Hepatic stellate cell (primary cell): Measurements from ENCODE around the gene ANXA2.
A peak's percentile ranks its signal among the peaks of the same experiment; 100 is the strongest.
"Not testable (repeated sequence)": the region's sequence is repeated elsewhere in the genome, so short reads cannot be mapped to it uniquely, and the experiment has no call there.

ENCODE experiments used
- DNase-seq: peaks from one replicate; pipeline ENCODE4 v3.0.0; 2011; ENCODE audit warnings: low spot score

The ANXA2 gene

GRCh38 chr15:60397772-60398445 lies at the start of gene ANXA2:
ANXA2 (minus strand) TSS chr15:60397986; CDS start chr15:60386075, 11,911 bp downstream.
- peak; percentile 89 for DNase-seq

GRCh38 chr15:60444289-60444912 lies 46.6 kb upstream of the ANXA2 start:
- DNase-seq = no peak

GRCh38 chr15:60442763-60443162 lies 45.0 kb upstream of the ANXA2 start:
- no peak for DNase-seq

- no peak for DNase-seq
Measured at GRCh38 chr15:60442031-60442650, 44.4 kb upstream of the ANXA2 start.

- no peak for DNase-seq
Measured at GRCh38 chr15:60441331-60441730, 43.5 kb upstream of the ANXA2 start.

- DNase-seq = no peak
Measured at GRCh38 chr15:60438646-60439045, 40.9 kb upstream of the ANXA2 start.

- DNase-seq = no peak
Measured at GRCh38 chr15:60428935-60429334, 31.1 kb upstream of the ANXA2 start.

- no peak for DNase-seq
Measured at GRCh38 chr15:60426870-60427508, 29.2 kb upstream of the ANXA2 start.

- no peak for DNase-seq
Measured at GRCh38 chr15:60425461-60425860, 27.7 kb upstream of the ANXA2 start.

- DNase-seq = no peak
Measured at GRCh38 chr15:60424006-60424405, 26.2 kb upstream of the ANXA2 start.

GRCh38 chr15:60423537-60423936 lies 25.8 kb upstream of the ANXA2 start:
- DNase-seq = peak; percentile 56

- peak; percentile 66 for DNase-seq
Measured at GRCh38 chr15:60421544-60421943, 23.8 kb upstream of the ANXA2 start.

GRCh38 chr15:60420203-60420716 lies 22.5 kb upstream of the ANXA2 start:
- no peak for DNase-seq

GRCh38 chr15:60419753-60420152 lies 22.0 kb upstream of the ANXA2 start:
- DNase-seq = no peak

- DNase-seq = no peak
Measured at GRCh38 chr15:60418096-60418495, 20.3 kb upstream of the ANXA2 start.

GRCh38 chr15:60417112-60417511 lies 19.3 kb upstream of the ANXA2 start:
- no peak for DNase-seq

- no peak for DNase-seq
Measured at GRCh38 chr15:60416484-60416883, 18.7 kb upstream of the ANXA2 start.

GRCh38 chr15:60414016-60414682 lies 16.4 kb upstream of the ANXA2 start:
- DNase-seq = no peak

- no peak for DNase-seq
Measured at GRCh38 chr15:60413231-60413824, 15.5 kb upstream of the ANXA2 start.

GRCh38 chr15:60412807-60413206 lies 15.0 kb upstream of the ANXA2 start:
- DNase-seq = not testable (repeated sequence)

- no peak for DNase-seq
Measured at GRCh38 chr15:60411774-60412425, 14.1 kb upstream of the ANXA2 start.
